Spinal cord (tissue), 10 donors: ENCODE results near the gene CCDC6. TPM values are rescaled to one million over a fixed set of nuclear protein-coding genes. Genes with fewer than 3 reads are reported as not detected.

Experiments used
- DNase-seq, 6 donors: peaks; one replicate each; pipeline versions ENCODE4 v3.0.0 to v3.0.0-alpha.2; 2013 to 2015; ENCODE audit warnings: low spot score in 6 of 6, low read depth in 4 of 6
- H3K27ac ChIP-seq: one replicate; pipeline ENCODE4 v1.5.1; 2013; ENCODE audit warnings: low read depth, low read length, control low read depth
- H3K27me3 ChIP-seq: one replicate; pipeline ENCODE4 v1.6.1; 2013; ENCODE audit warnings: low read length; ENCODE audit not compliant: control insufficient read depth, insufficient read depth
- H3K36me3 ChIP-seq: one replicate; pipeline ENCODE4 v1.6.1; 2013; ENCODE audit warnings: low read length; ENCODE audit not compliant: control insufficient read depth, insufficient read depth
- H3K4me1 ChIP-seq: one replicate; pipeline ENCODE4 v1.6.1; 2013; ENCODE audit warnings: low read length; ENCODE audit not compliant: control insufficient read depth, insufficient read depth
- H3K4me3 ChIP-seq: one replicate; pipeline ENCODE4 v1.5.1; 2013; ENCODE audit warnings: low read depth, low read length, control low read depth
- H3K9me3 ChIP-seq: one replicate; pipeline ENCODE4 v1.6.1; 2013; ENCODE audit warnings: low read length; ENCODE audit not compliant: control insufficient read depth, insufficient read depth
- WGBS: methylation state at CpG from one replicate; pipeline ENCODE4 v1.1.5; 2013; ENCODE audit warnings: missing lambda C conversion rate; ENCODE audit not compliant: insufficient coverage; 5-methylcytosine and 5-hydroxymethylcytosine counted together
- polyA plus RNA-seq, 2 donors: library from polyadenylated mRNA; unstranded; fragments of 120-200 nt; gene quantifications; one replicate each; pipeline ENCODE4 v1.2.1, GENCODE V29; 2013; ENCODE audit not compliant: insufficient read length in 2 of 2
- total RNA-seq, 2 donors: library from RNA; depleted of rRNA in 1 of 2; stranded (reverse); fragments of 120-200 nt in 1 of 2; fragments of >200 nt in 1 of 2; gene quantifications; one replicate each; pipeline versions ENCODE4 v1.2.3 to v1.2.4, GENCODE V29; 2013 to 2014
- donor health status: healthy.

CCDC6 gene
- total and polyA plus RNA-seq, 4 donors: 31.6 to 68.9 (median 39.7) TPM

GRCh38 chr10:59864141-59864962, 42.0 kb downstream of the CCDC6 start:
- Histone ChIP-seq H3K36me3 (no peaks in the 10 kb centered on the region), H3K9me3 (peaks cover 3% of the 10 kb centered on the region), H3K27ac (no peak overlapping the region), H3K4me3 (no peak overlapping the region), H3K27me3 (no peaks in the 10 kb centered on the region), H3K4me1 (no peaks in the 10 kb centered on the region)
- 60% methylated on average over 1 of the region's 5 CpGs for WGBS
- DNase-seq: no peak

DNA sequence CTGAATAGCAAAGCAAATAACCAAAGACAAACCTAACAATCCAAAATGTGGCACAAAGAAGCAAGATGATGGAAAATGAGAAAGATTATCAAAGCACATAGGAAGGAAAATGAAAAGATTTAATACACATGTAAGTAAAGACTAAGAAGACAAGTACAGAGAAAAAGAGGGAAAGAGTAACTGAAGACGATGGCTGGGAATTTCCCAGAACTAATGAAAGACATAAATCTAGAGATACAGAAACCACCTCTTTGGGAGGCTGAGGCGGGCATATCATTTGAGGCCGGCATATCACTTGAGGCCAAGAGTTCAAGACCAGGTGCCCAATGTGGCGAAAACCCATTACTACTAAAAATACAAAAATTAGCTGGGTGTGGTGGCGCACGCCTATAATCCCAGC, 46.8 kb downstream of the CCDC6 start:
- Histone ChIP-seq H3K27me3 (no peaks in the 10 kb centered on the region), H3K36me3 (no peaks in the 10 kb centered on the region), H3K4me3 (no peak overlapping the region), H3K9me3 (peaks cover 3% of the 10 kb centered on the region), H3K27ac (no peak overlapping the region), H3K4me1 (peaks cover 4% of the 10 kb centered on the region)
- 100% methylated on average over 2 of the region's 6 CpGs for WGBS
- DNase-seq: no peak

DNA sequence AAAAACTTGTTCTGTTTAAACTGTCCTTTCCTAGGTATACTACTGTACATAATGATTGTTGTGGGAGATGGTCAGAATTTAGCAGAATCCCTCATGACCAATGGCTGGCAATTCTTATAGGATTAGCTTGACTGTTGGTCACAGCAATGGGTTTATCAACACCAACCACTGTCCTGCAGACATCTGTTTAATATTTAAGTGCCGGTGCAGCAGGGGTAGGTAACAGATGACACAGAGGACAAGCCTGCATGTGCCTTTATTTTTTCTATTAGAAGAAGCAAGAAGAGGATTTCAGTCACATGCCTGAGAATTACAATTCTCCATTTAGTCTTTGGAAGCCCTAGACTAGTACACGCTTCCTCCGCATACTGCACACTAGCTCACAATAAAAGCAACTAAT, 48.4 kb downstream of the CCDC6 start:
- peaks cover 3% of the 10 kb centered on the region for H3K9me3 ChIP-seq
- no peak for DNase-seq
- no peak overlapping the region for H3K4me3 ChIP-seq
- WGBS: no CpG with 5 or more reads among the region's 3 CpGs
- no peaks in the 10 kb centered on the region for H3K27me3 ChIP-seq
- peaks cover 7% of the 10 kb centered on the region for H3K4me1 ChIP-seq
- no peak overlapping the region for H3K27ac ChIP-seq
- no peaks in the 10 kb centered on the region for H3K36me3 ChIP-seq

DNA sequence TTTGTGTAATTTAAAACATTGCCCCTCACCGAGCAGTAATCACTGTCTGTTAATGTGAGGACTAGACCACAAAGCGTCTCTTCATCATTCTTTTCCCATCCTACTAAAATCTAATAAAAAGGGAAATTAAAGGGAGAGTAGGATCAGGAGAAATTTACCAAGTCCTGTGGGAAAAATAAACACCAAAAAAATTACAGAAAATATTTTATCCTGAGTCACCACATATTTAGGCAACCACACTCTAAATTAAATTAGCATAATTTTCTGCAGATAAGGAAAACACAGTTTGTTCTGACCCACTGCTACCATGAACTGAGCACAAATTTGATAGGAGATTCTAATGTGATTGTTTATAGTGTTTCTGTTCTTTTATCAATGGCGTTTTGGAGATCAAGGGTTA, 49.3 kb downstream of the CCDC6 start:
- H3K27me3 ChIP-seq: no peaks in the 10 kb centered on the region
- peaks cover 7% of the 10 kb centered on the region for H3K4me1 ChIP-seq
- WGBS: no CpG with 5 or more reads among the region's 3 CpGs
- H3K4me3 ChIP-seq: no peak overlapping the region
- no peaks in the 10 kb centered on the region for H3K36me3 ChIP-seq
- peaks cover 3% of the 10 kb centered on the region for H3K9me3 ChIP-seq
- H3K27ac ChIP-seq: no peak overlapping the region
- DNase-seq: peak in 1 of 6 donors; percentile 38

DNA sequence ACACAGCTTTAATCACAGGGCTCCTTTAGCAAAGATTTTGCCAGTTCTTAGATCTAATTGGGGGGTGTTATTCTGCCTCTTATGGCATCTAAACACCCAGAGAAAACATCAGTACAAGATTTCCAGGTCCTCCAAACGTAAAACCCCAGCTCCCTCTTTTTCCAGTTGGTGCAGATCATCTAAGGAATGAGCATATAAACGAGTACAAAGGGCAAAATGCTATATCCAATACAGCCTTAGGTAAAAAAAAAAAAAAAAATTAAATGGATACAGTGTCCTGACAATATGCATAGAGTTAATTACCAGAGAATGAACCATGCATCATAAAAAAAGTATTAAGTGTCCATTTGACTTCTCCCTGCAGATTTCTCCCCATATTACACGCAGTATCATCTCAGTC, 50.3 kb downstream of the CCDC6 start:
- Histone ChIP-seq H3K9me3 (peaks cover 1% of the 10 kb centered on the region), H3K36me3 (no peaks in the 10 kb centered on the region), H3K27ac (no peak overlapping the region), H3K4me3 (no peak overlapping the region), H3K27me3 (no peaks in the 10 kb centered on the region), H3K4me1 (peaks cover 7% of the 10 kb centered on the region)
- peak in 1 of 6 donors; percentile 44 for DNase-seq
- WGBS: 75% methylated on average over 1 of the region's 3 CpGs

- 82% methylated on average over 2 of the region's 4 CpGs for WGBS
- Histone ChIP-seq H3K36me3 (no peaks in the 10 kb centered on the region), H3K27me3 (no peaks in the 10 kb centered on the region), H3K27ac (no peak overlapping the region), H3K4me1 (peaks cover 7% of the 10 kb centered on the region), H3K4me3 (no peak overlapping the region), H3K9me3 (no peaks in the 10 kb centered on the region)
- no peak for DNase-seq
Observed at GRCh38 chr10:59854571-59854970, 51.8 kb downstream of the CCDC6 start.

GRCh38 chr10:59852670-59853069, 53.7 kb downstream of the CCDC6 start:
- no peak overlapping the region for H3K27ac ChIP-seq
- peaks cover 4% of the 10 kb centered on the region for H3K36me3 ChIP-seq
- no peaks in the 10 kb centered on the region for H3K9me3 ChIP-seq
- H3K4me1 ChIP-seq: peaks cover 7% of the 10 kb centered on the region
- no CpG with 5 or more reads among the region's 1 CpG for WGBS
- no peak for DNase-seq
- H3K4me3 ChIP-seq: no peak overlapping the region
- H3K27me3 ChIP-seq: no peaks in the 10 kb centered on the region

- no peak for DNase-seq
- H3K36me3 ChIP-seq: peaks cover 4% of the 10 kb centered on the region
- H3K27ac ChIP-seq: no peak overlapping the region
- 88% methylated on average over 1 of the region's 4 CpGs for WGBS
- no peaks in the 10 kb centered on the region for H3K9me3 ChIP-seq
- no peaks in the 10 kb centered on the region for H3K27me3 ChIP-seq
- H3K4me1 ChIP-seq: peaks cover 7% of the 10 kb centered on the region
- H3K4me3 ChIP-seq: no peak overlapping the region
Observed at GRCh38 chr10:59851864-59852263, 54.5 kb downstream of the CCDC6 start.

- H3K27me3 ChIP-seq: no peaks in the 10 kb centered on the region
- H3K9me3 ChIP-seq: no peaks in the 10 kb centered on the region
- H3K4me3 ChIP-seq: no peak overlapping the region
- WGBS: no CpG with 5 or more reads among the region's 7 CpGs
- H3K36me3 ChIP-seq: peaks cover 4% of the 10 kb centered on the region
- H3K4me1 ChIP-seq: no peaks in the 10 kb centered on the region
- no peak overlapping the region for H3K27ac ChIP-seq
- DNase-seq: no peak
Observed at GRCh38 chr10:59847888-59848287, 58.5 kb downstream of the CCDC6 start.

- Histone ChIP-seq H3K27me3 (no peaks in the 10 kb centered on the region), H3K9me3 (no peaks in the 10 kb centered on the region), H3K4me1 (no peaks in the 10 kb centered on the region), H3K27ac (no peak overlapping the region), H3K36me3 (peaks cover 6% of the 10 kb centered on the region), H3K4me3 (no peak overlapping the region)
- no CpG with 5 or more reads among the region's 2 CpGs for WGBS
- DNase-seq: no peak
Observed at GRCh38 chr10:59847326-59847725, 59.0 kb downstream of the CCDC6 start.
